Activated CD4-positive, alpha-beta T cell treated with anti-CD3 and anti-CD28 coated beads for 36 hours (primary cell): ENCODE measurements around the gene NAP1L4. TPM values are rescaled to one million over a fixed set of nuclear protein-coding genes. Genes with fewer than 3 reads are reported as not detected.
A peak's percentile ranks its signal among the peaks of the same experiment; 100 is the strongest.

ENCODE experiments used
- ATAC-seq: fragments of 200-7000 bp; cut with Tn5 transposase; one replicate; pipeline ENCODE4 v1.10.0; 2021; ENCODE audit warnings: mild to moderate bottlenecking, moderate library complexity
- CTCF ChIA-PET: fragments of 350-600 bp; sonication (Branson Sonifier 250); formaldehyde crosslinking; loops from one replicate; lab custom pipeline; 2021; ENCODE audit warnings: antibody characterized with exemption; lab: Charles Lee
- POLR2A ChIA-PET: fragments of 350-600 bp; sonication (Branson Sonifier 250); formaldehyde crosslinking; loops from one replicate; lab custom pipeline; 2021; ENCODE audit warnings: antibody characterized with exemption, inconsistent platforms; lab: Charles Lee
- DNase-seq: peaks from one replicate; pipeline ENCODE4 v3.0.0-alpha.2; 2020
- H3K27ac Mint-ChIP-seq: one replicate; pipeline ENCODE4 v1.8.0; 2021; ENCODE audit warnings: mixed read lengths
- H3K27me3 Mint-ChIP-seq: one replicate; pipeline ENCODE4 v1.8.0; 2021; ENCODE audit warnings: mixed read lengths
- H3K36me3 Mint-ChIP-seq: one replicate; pipeline ENCODE4 v1.8.0; 2021; ENCODE audit warnings: low read depth, mixed read lengths
- H3K4me1 Mint-ChIP-seq: one replicate; pipeline ENCODE4 v1.8.0; 2021; ENCODE audit warnings: mixed read lengths
- H3K4me3 Mint-ChIP-seq: one replicate; pipeline ENCODE4 v1.8.0; 2021; ENCODE audit warnings: mild to moderate bottlenecking, moderate library complexity, mixed read lengths
- H3K9me3 Mint-ChIP-seq: one replicate; pipeline ENCODE4 v1.8.0; 2021; ENCODE audit warnings: low read depth, mixed read lengths
- intact Hi-C, 2 experiments: fragments of 100-400 bp; cut with DNase I in 1 of 2; cut with micrococcal nuclease in 1 of 2; formaldehyde crosslinking; loops; one replicate each; pipeline versions ENCODE4 v1.14.2 to v1.15.1; 2022 to 2024; cut with DNase I, micrococcal nuclease
- total RNA-seq, 2 experiments: library from RNA; stranded (reverse); gene quantifications; one replicate each; pipeline ENCODE4 v1.2.3, GENCODE V29; 2021

NAP1L4 gene
- total RNA-seq, 2 experiments from 2014 or later: 241 to 246 TPM

DNA sequence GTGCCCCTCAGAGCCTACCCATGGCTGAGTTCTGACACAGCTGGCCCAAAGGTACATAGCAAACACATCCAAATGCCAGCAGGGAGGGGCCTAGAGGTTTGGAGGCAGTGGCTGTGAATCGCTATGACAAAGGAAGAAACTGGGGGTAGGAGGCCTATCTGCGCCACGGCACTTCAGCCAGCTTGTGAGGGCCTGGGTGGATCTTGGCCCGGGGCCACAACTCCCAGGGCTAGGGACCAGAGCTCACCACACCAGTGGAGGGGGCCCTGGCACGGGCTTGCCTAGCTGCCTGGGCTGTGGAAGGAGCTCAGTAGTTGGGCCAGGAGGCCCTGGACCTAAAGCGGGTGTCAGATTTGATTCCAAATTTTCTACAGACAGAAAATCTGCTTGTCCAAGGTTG lies 9.4 kb upstream of the NAP1L4 start:
- H3K36me3 Mint-ChIP-seq: peaks cover 46% of the 10 kb centered on the region
- DNase-seq (no peak), ATAC-seq (no peak)
- no peaks in the 10 kb centered on the region for H3K4me1 Mint-ChIP-seq
- H3K27me3 Mint-ChIP-seq: no peaks in the 10 kb centered on the region
- CTCF ChIA-PET: interaction anchor here (1.1 kb wide), 1 partner anchor 90 kb away, joined by 4 read pairs; no protein-coding TSS in a partner anchor
- H3K9me3 Mint-ChIP-seq: no peaks in the 10 kb centered on the region
- no peak overlapping the region for H3K4me3 Mint-ChIP-seq
- POLR2A ChIA-PET: interaction anchor here (0.7 kb wide), 1 partner anchor 14 kb away, joined by 3 read pairs; no protein-coding TSS in a partner anchor
- intact Hi-C loops: no loop called here
- H3K27ac Mint-ChIP-seq: no peak overlapping the region

DNA sequence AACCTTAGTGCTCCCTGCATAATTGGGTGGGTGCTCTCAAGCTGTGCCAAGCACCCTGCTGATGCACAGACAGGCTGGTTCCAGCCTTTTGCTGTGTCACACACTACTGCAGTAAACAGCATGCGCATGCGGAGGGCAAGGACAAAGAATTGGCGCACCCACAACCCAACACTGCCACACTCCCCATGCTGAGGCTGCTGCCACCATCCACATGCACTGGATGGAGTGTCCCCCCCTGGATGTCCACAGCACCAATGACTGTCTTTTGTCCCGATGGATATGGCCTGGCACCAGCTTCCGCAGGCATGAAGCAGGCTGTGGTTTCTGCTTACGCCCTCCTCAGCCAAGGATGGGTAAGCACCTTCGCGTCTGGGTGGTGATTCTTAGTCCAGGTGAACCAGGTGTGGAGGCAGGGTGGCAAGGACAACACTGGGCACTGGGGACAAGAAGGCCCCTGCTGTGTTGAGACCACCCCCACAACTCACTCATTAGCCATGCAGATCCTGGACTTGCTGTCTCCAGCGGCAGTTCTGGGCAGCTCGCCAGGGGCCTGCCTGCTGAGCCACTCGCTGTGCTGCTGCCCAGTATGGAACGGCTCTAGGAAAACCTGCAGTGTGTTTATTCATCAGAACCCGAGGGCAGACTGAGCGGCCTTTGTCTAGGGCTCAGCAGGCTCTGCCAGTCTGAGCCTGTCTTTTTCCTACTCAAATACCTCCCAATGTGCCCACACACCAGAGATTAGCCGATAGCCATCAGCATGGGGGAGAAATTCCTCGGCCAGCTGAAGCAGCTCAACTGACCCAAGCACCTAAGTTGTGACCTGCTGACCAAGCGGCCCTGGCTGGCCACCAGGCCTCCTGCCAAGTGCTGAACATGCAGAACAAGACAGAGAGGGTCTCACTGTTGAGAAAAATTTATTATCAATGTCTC lies 8.2 kb upstream of the NAP1L4 start:
- DNase-seq: no peak
- Mint-ChIP-seq H3K4me1 (no peaks in the 10 kb centered on the region), H3K36me3 (peaks cover 37% of the 10 kb centered on the region), H3K4me3 (no peak overlapping the region), H3K27me3 (no peaks in the 10 kb centered on the region), H3K27ac (no peak overlapping the region), H3K9me3 (no peaks in the 10 kb centered on the region)
- no peak for ATAC-seq
- ChIA-PET CTCF (interaction anchor here (0.8 to 1.5 kb wide), 2 partner anchors 14 to 91 kb away, joined by 3 to 5 read pairs; no protein-coding TSS in a partner anchor), POLR2A (no interaction called here)
- intact Hi-C loops: no loop called here

DNA sequence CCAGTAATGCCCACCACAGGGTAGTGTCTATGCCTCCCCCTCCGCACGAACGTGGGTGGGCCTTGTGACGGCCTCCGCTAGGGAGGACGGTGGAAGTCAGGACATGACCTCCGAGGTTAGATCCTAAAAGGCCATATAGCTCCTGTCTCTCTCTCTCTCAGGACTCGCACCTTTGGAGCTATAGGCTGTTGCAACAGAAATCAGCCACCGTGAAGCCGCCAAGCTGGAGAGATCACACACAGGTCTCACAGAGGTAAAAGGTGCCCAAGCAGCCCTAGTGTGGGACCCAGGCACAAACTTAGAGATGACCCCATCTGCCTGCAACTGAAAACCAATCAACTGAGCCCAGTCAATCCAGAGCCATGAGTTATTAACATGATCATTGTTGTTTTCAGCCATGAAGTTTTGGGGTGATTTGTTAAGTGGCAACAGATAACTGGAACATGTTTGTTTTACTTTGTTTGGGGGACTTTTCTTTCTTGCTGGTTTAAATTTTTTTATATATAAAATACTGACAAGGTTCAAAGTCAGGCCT lies 7.4 kb upstream of the NAP1L4 start:
- POLR2A ChIA-PET: no interaction called here

DNA sequence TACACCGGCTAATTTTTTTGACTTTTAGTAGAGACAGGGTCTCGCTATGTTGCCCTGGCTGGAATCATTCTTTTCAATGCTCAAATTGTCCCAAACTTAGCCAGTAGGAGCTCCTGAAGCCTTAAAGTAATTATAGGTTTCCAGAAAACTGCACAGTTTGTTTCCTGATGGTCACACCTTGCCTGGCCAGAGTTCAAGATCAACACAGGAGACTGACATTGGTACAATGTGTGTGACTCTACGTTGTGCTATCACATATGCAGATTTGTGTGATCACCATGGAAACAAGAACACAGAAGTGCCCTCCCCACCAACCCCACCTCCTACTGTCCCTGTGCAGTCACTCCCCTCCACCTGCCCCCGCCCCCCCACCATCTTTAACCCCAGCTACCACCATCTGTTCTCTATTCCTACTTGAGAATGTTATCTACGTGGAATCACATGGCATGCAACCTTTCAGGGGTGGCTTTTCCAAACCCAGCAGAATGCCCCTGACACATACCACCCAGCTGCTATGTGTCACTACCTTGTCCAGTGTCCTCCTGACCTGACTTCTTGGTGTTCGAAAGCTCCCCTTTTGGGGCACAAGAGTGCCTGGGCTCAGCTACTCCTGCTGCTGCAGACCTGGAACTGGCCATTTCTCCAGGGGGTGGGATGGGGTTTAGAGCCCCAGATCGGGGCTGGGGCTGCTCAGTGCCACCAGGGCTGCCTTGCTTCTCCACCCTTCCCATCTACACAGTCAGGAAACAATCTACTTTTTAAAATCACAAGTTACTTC lies 6.1 kb upstream of the NAP1L4 start:
- H3K4me1 Mint-ChIP-seq: no peaks in the 10 kb centered on the region
- no peak overlapping the region for H3K4me3 Mint-ChIP-seq
- DNase-seq (no peak), ATAC-seq (no peak)
- H3K27me3 Mint-ChIP-seq: no peaks in the 10 kb centered on the region
- peaks cover 25% of the 10 kb centered on the region for H3K36me3 Mint-ChIP-seq
- intact Hi-C loops: no loop called here
- ChIA-PET POLR2A (interaction anchor here (0.6 kb wide), 1 partner anchor 28 kb away, joined by 7 read pairs; no protein-coding TSS in a partner anchor), CTCF (interaction anchor here (0.7 to 1.8 kb wide), 3 partner anchors 16 to 411 kb away, joined by 3 to 6 read pairs (median 3); no protein-coding TSS in a partner anchor)
- no peak overlapping the region for H3K27ac Mint-ChIP-seq
- H3K9me3 Mint-ChIP-seq: no peaks in the 10 kb centered on the region

More for the DNA sequence above, 7.4 kb upstream of the NAP1L4 start:
- Mint-ChIP-seq H3K27me3 (no peaks in the 10 kb centered on the region), H3K9me3 (no peaks in the 10 kb centered on the region), H3K4me3 (no peak overlapping the region), H3K4me1 (no peaks in the 10 kb centered on the region), H3K27ac (no peak overlapping the region), H3K36me3 (peaks cover 34% of the 10 kb centered on the region)
- CTCF ChIA-PET: interaction anchor here (0.8 to 1.5 kb wide), 2 partner anchors 14 to 92 kb away, joined by 3 to 5 read pairs; no protein-coding TSS in a partner anchor
- DNase-seq: no peak
- intact Hi-C loops: no loop called here
- ATAC-seq: no peak

DNA sequence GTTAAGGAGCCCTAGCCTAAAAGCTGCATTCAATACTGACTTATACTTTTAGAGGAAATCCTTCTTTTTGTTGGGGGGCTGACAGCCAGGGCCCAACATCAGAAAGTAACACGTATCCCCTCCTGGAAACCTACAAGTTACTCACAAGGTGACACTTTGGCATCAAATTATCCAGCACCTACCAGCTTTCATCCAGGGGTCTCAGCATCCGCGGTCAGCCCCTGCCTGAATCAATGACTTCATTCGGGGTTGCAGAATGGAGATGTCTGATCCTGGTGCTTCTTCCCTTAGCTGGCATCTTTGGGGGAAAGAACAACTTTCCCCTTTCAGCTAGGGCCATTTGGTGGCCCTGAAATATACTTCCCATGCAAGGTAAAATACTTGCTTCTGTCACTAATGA lies 5.3 kb upstream of the NAP1L4 start:
- H3K4me1 Mint-ChIP-seq: no peaks in the 10 kb centered on the region
- POLR2A ChIA-PET: no interaction called here

DNA sequence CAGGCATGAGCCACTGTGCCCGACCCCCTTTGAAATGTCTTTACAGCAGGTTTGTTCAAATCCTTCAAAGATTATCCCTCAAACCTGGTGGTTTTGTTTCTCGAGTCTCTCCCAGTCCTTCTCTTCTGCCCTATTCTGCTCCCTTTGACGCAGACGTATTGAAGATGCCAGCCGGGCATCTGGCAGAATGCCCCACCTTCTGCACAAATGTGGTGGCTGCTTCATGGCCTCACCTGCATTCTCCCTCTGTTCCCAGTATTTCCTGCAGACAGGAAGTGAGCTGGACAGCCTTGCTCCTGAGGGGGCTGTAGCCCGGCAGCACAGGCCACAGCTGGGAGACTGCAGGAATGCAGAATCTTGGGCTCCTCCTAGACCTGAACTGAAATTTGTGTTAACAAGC lies 4.8 kb upstream of the NAP1L4 start:
- Mint-ChIP-seq H3K4me3 (no peak overlapping the region), H3K4me1 (no peaks in the 10 kb centered on the region), H3K9me3 (no peaks in the 10 kb centered on the region), H3K27ac (no peak overlapping the region), H3K36me3 (peaks cover 15% of the 10 kb centered on the region), H3K27me3 (no peaks in the 10 kb centered on the region)
- no peak for ATAC-seq
- DNase-seq: no peak
- ChIA-PET POLR2A (interaction anchor here (0.6 kb wide), 1 partner anchor 16 kb away, joined by 8 read pairs; no protein-coding TSS in a partner anchor), CTCF (interaction anchor here (0.7 to 1.8 kb wide), 2 partner anchors 18 to 908 kb away, joined by 4 to 6 read pairs; no protein-coding TSS in a partner anchor)
- intact Hi-C loops: no loop called here

More for the DNA sequence above, 5.3 kb upstream of the NAP1L4 start:
- DNase-seq: no peak
- ATAC-seq: no peak
- Mint-ChIP-seq H3K36me3 (peaks cover 16% of the 10 kb centered on the region), H3K4me3 (no peak overlapping the region), H3K27ac (no peak overlapping the region), H3K27me3 (no peaks in the 10 kb centered on the region), H3K9me3 (no peaks in the 10 kb centered on the region)
- CTCF ChIA-PET: interaction anchor here (0.9 to 1.8 kb wide), 2 partner anchors 17 to 25 kb away, joined by 3 to 6 read pairs; no protein-coding TSS in a partner anchor
- intact Hi-C loops: no loop called here

DNA sequence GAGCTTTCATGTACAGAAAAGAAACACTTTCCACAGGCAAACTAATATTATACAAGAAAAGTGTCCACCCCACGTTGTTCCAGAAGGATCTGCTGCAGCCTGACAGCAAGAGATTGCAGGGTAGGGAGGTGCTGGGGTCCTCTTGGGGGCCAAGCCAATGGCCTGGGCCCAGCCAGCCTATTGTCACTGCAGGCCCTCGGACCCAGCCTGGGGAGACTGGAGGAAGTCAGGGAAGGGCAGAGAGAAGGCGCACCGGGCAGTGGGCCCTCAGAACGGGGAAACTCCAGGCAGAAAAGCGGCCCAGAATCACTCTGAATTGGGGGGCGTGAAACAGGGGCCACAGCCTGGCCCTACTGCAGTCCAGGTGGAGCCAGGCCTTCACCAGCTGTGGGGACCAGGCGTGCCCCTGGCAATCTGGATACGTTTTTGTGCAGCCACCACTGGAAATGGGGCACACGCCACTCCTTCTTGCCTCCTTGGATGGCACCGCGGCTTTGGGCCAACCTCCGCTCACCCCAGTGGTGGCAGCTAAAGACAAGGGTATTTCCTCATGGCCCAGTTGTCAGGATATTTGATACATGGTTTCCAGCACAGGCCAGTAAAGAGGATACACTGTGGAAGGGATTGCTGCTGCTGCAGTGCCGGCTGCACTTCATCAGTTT lies 3.9 kb upstream of the NAP1L4 start:
- CTCF ChIA-PET: interaction anchor here (0.7 to 1.8 kb wide), 2 partner anchors 19 to 907 kb away, joined by 4 to 6 read pairs; no protein-coding TSS in a partner anchor
- Mint-ChIP-seq H3K4me1 (no peaks in the 10 kb centered on the region), H3K36me3 (peaks cover 12% of the 10 kb centered on the region), H3K27me3 (no peaks in the 10 kb centered on the region), H3K27ac (no peak overlapping the region), H3K4me3 (no peak overlapping the region), H3K9me3 (no peaks in the 10 kb centered on the region)
- ATAC-seq (no peak), DNase-seq (no peak)
- intact Hi-C loops: no loop called here
- POLR2A ChIA-PET: no interaction called here

DNA sequence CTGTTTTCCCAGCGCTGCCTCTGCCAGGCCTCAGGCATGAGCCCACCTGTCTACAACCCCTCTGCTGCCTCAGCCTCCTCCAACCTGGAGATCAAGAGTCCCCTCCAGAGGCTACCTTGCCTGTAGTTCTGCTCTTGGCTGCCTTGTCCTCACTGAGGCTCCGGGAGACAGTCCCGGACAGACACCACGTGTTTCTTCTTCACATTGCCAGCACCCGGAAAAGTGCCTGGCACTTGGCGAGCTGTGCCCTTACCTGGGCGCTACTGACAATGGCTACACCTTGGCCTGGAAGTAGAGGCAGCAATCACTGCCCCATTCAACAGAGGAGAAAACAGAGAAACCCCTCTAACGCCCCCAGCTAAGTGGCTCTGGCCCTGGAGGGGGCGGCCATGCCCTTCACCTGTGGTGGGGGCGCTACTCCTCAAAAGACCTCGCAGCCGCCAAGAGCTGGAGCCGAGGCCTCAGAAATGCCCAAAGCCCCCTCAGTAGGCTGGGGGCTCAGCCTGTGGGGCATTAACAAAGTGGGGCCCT lies 3.0 kb upstream of the NAP1L4 start:
- POLR2A ChIA-PET: no interaction called here
- peaks cover 12% of the 10 kb centered on the region for H3K36me3 Mint-ChIP-seq
- intact Hi-C loops: no loop called here
- H3K27me3 Mint-ChIP-seq: no peaks in the 10 kb centered on the region
- CTCF ChIA-PET: no interaction called here
- no peak overlapping the region for H3K4me3 Mint-ChIP-seq
- DNase-seq (no peak), ATAC-seq (no peak)
- H3K9me3 Mint-ChIP-seq: no peaks in the 10 kb centered on the region
- H3K4me1 Mint-ChIP-seq: peaks cover 5% of the 10 kb centered on the region
- no peak overlapping the region for H3K27ac Mint-ChIP-seq

DNA sequence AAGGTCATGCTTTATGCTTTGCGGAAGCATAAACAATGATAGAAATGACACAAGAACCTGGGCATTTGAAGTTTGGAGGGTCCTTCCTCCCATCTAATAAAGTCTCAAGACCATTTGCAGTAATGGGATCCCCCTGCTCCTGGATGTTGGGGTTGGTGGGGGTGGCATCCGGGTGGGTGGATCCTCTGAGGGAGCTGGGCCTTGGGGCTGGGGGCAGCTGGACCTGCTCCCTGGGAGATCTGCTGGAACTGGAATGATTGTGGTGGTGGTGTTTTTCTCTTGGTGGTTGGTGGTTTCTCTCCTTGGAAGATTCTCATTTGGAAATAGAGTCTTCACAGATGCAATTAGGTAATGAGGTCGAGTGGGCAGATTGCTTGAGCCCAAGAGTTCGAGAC lies 2.2 kb upstream of the NAP1L4 start:
- ChIA-PET POLR2A (no interaction called here), CTCF (no interaction called here)
- Mint-ChIP-seq H3K9me3 (no peaks in the 10 kb centered on the region), H3K4me1 (peaks cover 11% of the 10 kb centered on the region), H3K27me3 (no peaks in the 10 kb centered on the region), H3K4me3 (peak overlapping the region; percentile 3), H3K27ac (no peak overlapping the region), H3K36me3 (peaks cover 16% of the 10 kb centered on the region)
- DNase-seq: no peak
- ATAC-seq: no peak
- intact Hi-C loops: no loop called here

DNA sequence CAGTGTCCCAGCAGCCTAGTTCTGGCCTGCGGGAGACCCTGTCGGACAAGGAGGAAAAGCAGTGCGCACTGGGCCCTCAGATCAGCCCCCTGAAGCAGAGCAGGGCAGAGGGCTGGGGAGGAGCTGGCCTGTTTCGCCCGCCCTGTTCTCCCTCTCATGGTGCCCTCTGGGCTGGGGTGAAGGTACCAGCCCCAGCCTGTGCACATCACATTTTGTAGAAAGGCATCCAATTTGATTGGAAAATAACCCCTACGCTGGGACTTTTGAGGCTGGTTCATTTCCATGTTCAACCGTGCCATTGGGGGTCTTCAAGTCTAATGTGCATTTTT lies 832 bp upstream of the NAP1L4 start:
- CTCF ChIA-PET: interaction anchor here (0.8 kb wide), 1 partner anchor 589 kb away, joined by 3 read pairs; no protein-coding TSS in a partner anchor
- no peaks in the 10 kb centered on the region for H3K27me3 Mint-ChIP-seq
- H3K4me1 Mint-ChIP-seq: peaks cover 24% of the 10 kb centered on the region
- H3K9me3 Mint-ChIP-seq: no peaks in the 10 kb centered on the region
- DNase-seq (peak; percentile 44), ATAC-seq (no peak)
- POLR2A ChIA-PET: no interaction called here
- intact Hi-C loops: loop anchor here (1.0 to 2.0 kb wide), 8 partner anchors 21 to 549 kb away; partner anchors contain the start of genes CARS1 (in 2 of the 2), OSBPL5 (in 1 of the 2), TRPM5 (in 1 of the 2) and ZNF195 (in 1 of the 2)
- H3K36me3 Mint-ChIP-seq: peaks cover 29% of the 10 kb centered on the region
- H3K4me3 Mint-ChIP-seq: peak overlapping the region; percentile 86
- peak overlapping the region; percentile 87 for H3K27ac Mint-ChIP-seq
